Esophagus squamous epithelium (tissue), 5 donors: ENCODE data around the gene EPB41L2. TPM values are rescaled to one million over a fixed set of nuclear protein-coding genes. Genes with fewer than 3 reads are reported as not detected.

Experiments
- DNase-seq: peaks from one replicate; lab custom pipeline; 2025; lab: John Stamatoyannopoulos, UW
- H3K27ac ChIP-seq, 4 donors: fragments of 200-600 bp; sonication (generic); one replicate each; pipeline ENCODE4 v1.5.1; 2016 to 2019; ENCODE audit warnings: mild to moderate bottlenecking in 1 of 4
- H3K27me3 ChIP-seq, 4 donors: fragments of 200-600 bp; sonication (generic); 1 replicate in 3 of 4; 2 replicates in 1 of 4; pipeline versions ENCODE4 v1.5.1 to v1.6.0; 2017 to 2021; ENCODE audit warnings: antibody characterized with exemption in 1 of 4
- H3K36me3 ChIP-seq, 3 donors: fragments of 200-600 bp; sonication (generic); one replicate each; pipeline ENCODE4 v1.5.1; 2016 to 2019
- H3K4me1 ChIP-seq, 3 donors: fragments of 200-600 bp; sonication (generic); one replicate each; pipeline ENCODE4 v1.5.1; 2017 to 2019
- H3K4me3 ChIP-seq, 4 donors: fragments of 200-600 bp; sonication (generic); 1 replicate in 3 of 4; 2 replicates in 1 of 4; pipeline ENCODE4 v1.5.1; 2016 to 2019; ENCODE audit warnings: mild to moderate bottlenecking in 2 of 4, moderate library complexity in 1 of 4
- H3K9me3 ChIP-seq, 3 donors: fragments of 200-600 bp; sonication (generic); one replicate each; pipeline ENCODE4 v1.5.1; 2016 to 2019
- CTCF ChIP-seq, 6 experiments: fragments of 450-650 bp in 4 of 6; fragments of 200-600 bp in 2 of 6; sonication (generic) in 2 of 6; IDR thresholded peaks; one replicate each; pipeline ENCODE4 v1.5.1; 2016 to 2019; ENCODE audit warnings: antibody characterized with exemption in 6 of 6, mild to moderate bottlenecking in 4 of 6, moderate library complexity in 4 of 6
- POLR2A ChIP-seq, 4 donors: fragments of 450-650 bp; IDR thresholded peaks; one replicate each; pipeline ENCODE4 v1.6.1; 2017; ENCODE audit warnings: antibody characterized with exemption in 4 of 4, mild to moderate bottlenecking in 4 of 4, moderate library complexity in 3 of 4
- WGBS, 2 donors: methylation state at CpG; one replicate each; pipeline ENCODE4 v1.1.5; 2018; 5-methylcytosine and 5-hydroxymethylcytosine counted together
- intact Hi-C: fragments of 100-400 bp; cut with DNase I; formaldehyde crosslinking; loops from one replicate; pipeline ENCODE4 v1.15.0; 2022
- total RNA-seq, 4 donors: library from RNA; depleted of rRNA; stranded (reverse); fragments of >200 nt; gene quantifications; one replicate each; pipeline ENCODE4 v1.1.0, GENCODE V29; 2016
- donor health status: DM: yes; HTN: yes; CAD: no.

EPB41L2 gene
- total RNA-seq, 4 donors from 2014 or later, result 6.2 to 58.0 (median 14.9) TPM

GRCh38 chr6:131049608-131050007 lies 13.4 kb downstream of the EPB41L2 start:
- H3K4me1 ChIP-seq, result no peaks in the 10 kb centered on the region
- DNase-seq, result no peak
- H3K36me3 ChIP-seq, result peaks cover 0 to 10% (median 0%) of the 10 kb centered on the region in 3 donors
- no peak overlapping the region for H3K27ac ChIP-seq
- H3K4me3 ChIP-seq, result no peak overlapping the region
- H3K27me3 ChIP-seq, result no peaks in the 10 kb centered on the region
- intact Hi-C loops, result no loop called here
- peaks cover 3 to 18% (median 11%) of the 10 kb centered on the region in 3 donors for H3K9me3 ChIP-seq
- TF ChIP-seq POLR2A (IDR thresholded peaks at IDR 0.05), result no peak
- TF ChIP-seq CTCF (IDR thresholded peaks at IDR 0.05), result no peak
- 91% methylated on average over 3 of the region's 3 CpGs for WGBS, 2 donors

DNA sequence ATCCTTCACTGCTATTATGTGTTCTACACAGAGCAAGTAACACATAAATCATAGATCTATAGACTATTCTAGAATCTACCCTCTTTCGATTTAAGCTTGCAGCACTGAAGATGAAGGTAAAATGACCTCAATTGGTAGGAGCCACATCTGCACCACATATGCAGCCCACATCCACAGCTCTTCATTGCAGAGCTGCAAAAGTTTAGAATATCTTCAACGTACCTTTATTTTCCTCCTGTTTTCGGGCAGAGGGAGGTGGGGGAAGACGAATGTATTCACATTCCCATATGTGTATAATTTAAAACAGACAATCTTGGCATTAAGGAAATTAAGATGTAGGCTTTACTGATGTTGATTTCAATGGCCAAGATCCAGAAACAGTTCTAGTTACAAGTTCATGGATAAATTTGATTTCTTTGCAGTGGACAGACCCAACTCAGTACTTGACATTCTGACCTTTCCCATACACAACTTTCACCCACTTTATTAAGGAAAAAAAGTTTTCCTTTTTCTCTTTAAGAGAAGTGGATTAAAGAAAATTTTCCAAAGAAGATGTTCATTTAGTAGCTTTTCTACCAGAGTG lies 14.0 kb downstream of the EPB41L2 start:
- no peak for TF ChIP-seq POLR2A (IDR thresholded peaks at IDR 0.05)
- no peak for TF ChIP-seq CTCF (IDR thresholded peaks at IDR 0.05)
- no peak overlapping the region for H3K27ac ChIP-seq
- peaks cover 0 to 12% (median 6%) of the 10 kb centered on the region in 3 donors for H3K9me3 ChIP-seq
- intact Hi-C loops, result no loop called here
- WGBS, 2 donors, result 79 to 80% methylated on average over 4 of the region's 4 CpGs
- no peaks in the 10 kb centered on the region for H3K4me1 ChIP-seq
- no peak for DNase-seq
- H3K4me3 ChIP-seq, result no peak overlapping the region
- peaks cover 0 to 5% (median 0%) of the 10 kb centered on the region in 3 donors for H3K36me3 ChIP-seq
- no peaks in the 10 kb centered on the region for H3K27me3 ChIP-seq

DNA sequence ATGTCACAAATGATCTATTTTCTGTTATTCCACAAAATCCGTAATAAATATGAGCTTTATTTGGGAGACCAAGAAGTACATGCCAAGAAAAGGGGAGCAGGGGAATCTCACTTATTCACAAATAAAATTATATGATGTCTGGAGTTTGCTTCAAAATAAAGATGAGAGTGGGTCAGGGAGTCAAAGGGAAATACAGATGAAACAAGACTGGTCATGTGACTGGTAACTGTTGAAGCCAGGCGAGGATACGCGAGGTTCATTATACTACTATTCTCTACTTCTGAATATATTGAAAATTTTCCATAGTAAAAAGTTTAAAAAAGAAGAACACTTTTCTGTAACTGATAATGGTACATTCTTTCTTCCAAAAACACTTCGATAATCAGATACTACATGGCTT lies 14.6 kb downstream of the EPB41L2 start:
- WGBS, 2 donors, result 90 to 92% methylated on average over 5 of the region's 5 CpGs
- Histone ChIP-seq H3K27me3 (no peaks in the 10 kb centered on the region), H3K9me3 (peaks cover 0 to 6% (median 1%) of the 10 kb centered on the region in 3 donors), H3K36me3 (peaks cover 0 to under 1% (median 0%) of the 10 kb centered on the region in 3 donors), H3K27ac (no peak overlapping the region), H3K4me3 (no peak overlapping the region), H3K4me1 (no peaks in the 10 kb centered on the region)
- no peak for DNase-seq
- intact Hi-C loops, result no loop called here
- TF ChIP-seq CTCF (IDR thresholded peaks at IDR 0.05), result no peak
- no peak for TF ChIP-seq POLR2A (IDR thresholded peaks at IDR 0.05)

DNA sequence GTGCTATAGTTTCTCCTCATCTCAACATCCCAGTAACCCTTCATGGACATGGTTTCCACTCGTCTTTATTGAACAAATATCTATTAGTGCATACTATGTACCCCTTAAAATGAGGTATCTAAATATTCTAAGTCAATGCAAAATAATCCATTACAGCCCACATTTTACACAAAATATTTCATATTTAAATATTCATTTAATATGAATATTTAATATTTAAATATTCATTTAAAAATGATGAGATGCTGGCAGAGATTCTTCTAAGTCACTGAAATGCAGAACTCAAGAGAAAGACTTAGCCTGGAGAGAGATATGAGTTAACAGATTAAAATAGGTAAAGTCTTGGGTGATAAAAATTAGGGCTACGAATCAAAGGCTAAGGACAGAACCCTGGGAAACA lies 17.9 kb downstream of the EPB41L2 start:
- no peak overlapping the region for H3K4me3 ChIP-seq
- TF ChIP-seq POLR2A (IDR thresholded peaks at IDR 0.05), result no peak
- TF ChIP-seq CTCF (IDR thresholded peaks at IDR 0.05), result no peak
- H3K27ac ChIP-seq, result no peak overlapping the region
- H3K9me3 ChIP-seq, result no peaks in the 10 kb centered on the region
- WGBS, 2 donors, result 82 to 86% methylated on average over 2 of the region's 2 CpGs
- intact Hi-C loops, result no loop called here
- no peak for DNase-seq
- H3K27me3 ChIP-seq, result no peaks in the 10 kb centered on the region
- H3K4me1 ChIP-seq, result no peaks in the 10 kb centered on the region
- H3K36me3 ChIP-seq, result no peaks in the 10 kb centered on the region

GRCh38 chr6:131043902-131044447 lies 19.1 kb downstream of the EPB41L2 start:
- Histone ChIP-seq H3K27ac (no peak overlapping the region), H3K4me3 (no peak overlapping the region), H3K4me1 (no peaks in the 10 kb centered on the region), H3K36me3 (no peaks in the 10 kb centered on the region), H3K9me3 (no peaks in the 10 kb centered on the region), H3K27me3 (no peaks in the 10 kb centered on the region)
- intact Hi-C loops, result no loop called here
- WGBS, 2 donors, result 81 to 91% methylated on average over 4 of the region's 4 CpGs
- DNase-seq, result no peak
- TF ChIP-seq CTCF (IDR thresholded peaks at IDR 0.05) (no peak), POLR2A (IDR thresholded peaks at IDR 0.05) (no peak)
